Measurements from ENCODE around the gene MSX1.
"Not testable (repeated sequence)": the region's sequence is repeated elsewhere in the genome, so short reads cannot be mapped to it uniquely, and the experiment has no call there.

- not testable (repeated sequence) for TF ChIP-seq CTCF (IDR thresholded peaks at IDR 0.05); POLR2AphosphoS5 (IDR thresholded peaks at IDR 0.05; ENCODE audit: insufficient read depth in 1 of 2, low read depth in 1 of 2); POLR2A (IDR thresholded peaks at IDR 0.05)
Observed at GRCh38 chr4:4822286-4822685, 37.2 kb upstream of the MSX1 start.
